ENCODE results near the gene ANKLE2. TPM values are rescaled to one million over a fixed set of nuclear protein-coding genes. Genes with fewer than 3 reads are reported as not detected.

ANKLE2 gene
- total and polyA plus RNA-seq, 2 of the 8 experiments (the other 6 are each of a cell fraction or from before 2014, with no cell fraction given), result 41.0 to 64.9 TPM

DNA sequence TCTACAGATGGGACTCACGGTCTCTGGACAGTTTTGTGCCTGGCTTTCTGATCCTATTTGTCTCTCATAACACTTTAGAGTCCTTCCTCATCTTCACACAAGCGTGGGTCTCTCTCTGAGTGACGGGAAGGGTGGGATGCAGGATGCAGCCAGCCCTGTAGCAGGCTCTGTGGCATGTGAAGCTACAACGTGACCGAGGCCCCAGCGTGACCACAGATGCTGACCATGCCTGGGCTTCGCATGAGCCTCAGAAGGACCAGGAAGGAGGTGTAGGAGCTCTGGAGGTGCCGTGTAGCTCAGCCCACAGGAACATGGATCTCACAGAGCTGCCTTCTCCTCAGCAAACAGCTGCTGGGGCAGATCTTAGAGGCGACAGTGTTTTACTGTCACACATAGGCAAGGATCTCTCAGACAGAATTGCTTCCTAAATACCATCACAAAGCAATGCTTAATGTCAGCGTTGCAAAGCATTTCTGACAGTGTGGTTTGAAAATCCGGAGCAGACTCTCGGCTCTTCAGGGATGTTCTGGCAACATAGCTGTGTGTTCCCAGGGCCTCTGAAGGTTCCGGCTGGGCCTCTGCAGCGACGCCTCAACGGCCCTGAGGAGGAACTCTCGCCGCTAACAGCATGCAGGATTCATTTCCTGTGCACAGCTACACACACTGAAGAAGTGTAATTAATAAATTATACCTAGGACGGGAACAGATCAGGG is 21.9 kb downstream of the ANKLE2 start (continued):
- TF ChIP-seq CHD7 (IDR thresholded peaks at IDR 0.05; ENCODE audit: insufficient replicate concordance, low read length), result no peak
- TF ChIP-seq SUZ12 (IDR thresholded peaks at IDR 0.05; ENCODE audit: low read length), result no peak

Data from H1 (cell line).